Measurements from ENCODE around the gene HDAC3. TPM values are rescaled to one million over a fixed set of nuclear protein-coding genes. Genes with fewer than 3 reads are reported as not detected.

The HDAC3 gene
- 45.2 and 55.1 TPM in 2 replicates for total RNA-seq (2014; rRNA removed; shearing (Covaris generic))
- polyA plus RNA-seq (2015; cell fraction: cytosol; rRNA removed): 41.4 and 42.1 TPM in 2 replicates
- 204 and 205 TPM in 2 replicates for polyA plus RNA-seq (2015; cell fraction: nucleus; rRNA removed)

DNA sequence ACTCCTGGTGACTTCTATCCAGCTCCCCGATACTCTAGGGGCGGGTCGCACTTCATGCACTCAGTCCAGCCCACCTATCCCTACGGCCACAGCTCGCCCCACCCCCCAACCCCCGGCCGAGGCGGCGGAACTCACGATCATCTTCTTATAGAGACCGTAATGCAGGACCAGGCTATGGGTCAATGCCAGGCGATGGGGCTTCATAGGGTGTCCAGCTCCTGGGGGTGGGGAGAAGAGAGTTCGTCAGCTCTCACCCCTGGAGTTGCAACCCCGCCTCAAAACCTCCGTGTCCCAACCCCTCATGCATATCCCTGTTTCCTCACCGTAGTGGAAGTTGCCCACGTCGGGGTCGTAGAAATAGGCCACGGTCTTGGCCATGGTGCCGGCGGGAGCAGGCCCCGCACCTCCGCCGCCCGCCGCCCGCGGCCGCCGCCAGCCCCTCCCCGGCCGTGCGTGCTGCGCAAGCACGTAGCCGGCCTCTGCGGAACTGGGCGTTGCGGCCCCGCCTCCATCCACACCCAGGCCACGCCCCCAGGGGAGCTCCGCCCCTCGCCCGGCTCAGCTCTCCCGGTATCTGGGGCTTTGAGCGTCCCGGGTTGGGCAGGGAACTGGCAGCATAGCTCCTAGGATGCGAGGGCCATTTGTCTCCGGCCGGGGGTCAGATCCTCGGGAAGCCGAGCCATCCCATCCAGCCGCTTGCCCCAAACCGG, at the start of gene HDAC3, which contains the start of gene RELL2:
HDAC3 (minus strand) TSS at position 437 of the 710 bp plus-strand sequence; CDS start at position 378, 59 bp downstream.
RELL2 (plus strand) TSS at position 585 of the 710 bp plus-strand sequence. CDS start 1,229 bp downstream, outside the sequence.
- DNase-seq (ENCODE audit: low read depth, low spot score): peak; percentile 91
- in situ Hi-C loops (cut with HindIII; ENCODE audit: low pct_unique_long_range_greater_than_20kb, low sequenced_read_pairs): no loop called here

DNA sequence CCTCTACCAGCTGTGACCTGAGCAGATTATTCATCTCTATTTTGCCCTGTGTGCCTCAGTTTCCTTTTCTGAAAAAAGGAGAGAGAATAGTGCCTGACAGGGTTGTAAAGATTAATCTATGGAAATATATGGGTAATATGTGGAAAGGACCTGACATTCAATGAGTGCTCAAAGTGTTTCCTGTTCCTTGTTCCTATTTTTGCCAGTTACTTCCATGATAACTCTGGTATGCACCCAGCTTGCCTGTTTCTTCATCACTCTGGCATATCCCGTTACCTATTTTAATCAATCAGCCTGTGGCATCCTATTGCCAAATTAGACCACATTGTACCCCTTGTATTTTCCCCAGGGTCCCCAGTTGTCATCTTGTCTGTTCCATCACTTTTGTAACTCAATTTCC, 48.9 kb upstream of the HDAC3 start:
- in situ Hi-C loops (cut with HindIII; ENCODE audit: low pct_unique_long_range_greater_than_20kb, low sequenced_read_pairs): no loop called here
- no peak for DNase-seq (ENCODE audit: low read depth, low spot score)

DNA sequence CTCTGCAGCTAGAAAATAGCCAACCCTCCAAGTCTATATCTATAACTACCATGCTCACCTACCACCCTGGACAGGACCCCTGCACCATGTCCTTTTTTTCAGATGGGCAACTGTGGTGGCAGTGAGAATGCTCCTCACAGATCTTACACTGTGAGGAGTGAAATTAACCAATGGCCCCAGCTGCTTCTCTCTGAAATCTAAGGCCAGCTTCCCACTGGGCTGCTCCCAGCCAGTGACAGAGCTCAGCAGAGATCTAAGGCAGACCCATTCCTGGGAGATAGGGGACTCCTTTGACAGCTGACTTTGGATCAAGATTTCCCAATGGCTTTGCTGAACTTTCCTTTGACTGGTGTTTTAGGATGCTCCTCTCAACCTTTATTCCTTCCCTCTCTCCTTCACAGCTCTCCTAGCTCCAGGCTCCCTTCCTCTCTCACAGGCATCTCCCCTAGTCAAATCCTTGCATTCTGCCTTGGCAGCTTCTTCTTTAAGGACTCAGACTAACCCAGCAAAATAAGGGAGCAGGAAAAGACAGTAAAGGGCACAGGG, 47.0 kb upstream of the HDAC3 start:
- in situ Hi-C loops (cut with HindIII; ENCODE audit: low pct_unique_long_range_greater_than_20kb, low sequenced_read_pairs): no loop called here
- no peak for DNase-seq (ENCODE audit: low read depth, low spot score)

DNA sequence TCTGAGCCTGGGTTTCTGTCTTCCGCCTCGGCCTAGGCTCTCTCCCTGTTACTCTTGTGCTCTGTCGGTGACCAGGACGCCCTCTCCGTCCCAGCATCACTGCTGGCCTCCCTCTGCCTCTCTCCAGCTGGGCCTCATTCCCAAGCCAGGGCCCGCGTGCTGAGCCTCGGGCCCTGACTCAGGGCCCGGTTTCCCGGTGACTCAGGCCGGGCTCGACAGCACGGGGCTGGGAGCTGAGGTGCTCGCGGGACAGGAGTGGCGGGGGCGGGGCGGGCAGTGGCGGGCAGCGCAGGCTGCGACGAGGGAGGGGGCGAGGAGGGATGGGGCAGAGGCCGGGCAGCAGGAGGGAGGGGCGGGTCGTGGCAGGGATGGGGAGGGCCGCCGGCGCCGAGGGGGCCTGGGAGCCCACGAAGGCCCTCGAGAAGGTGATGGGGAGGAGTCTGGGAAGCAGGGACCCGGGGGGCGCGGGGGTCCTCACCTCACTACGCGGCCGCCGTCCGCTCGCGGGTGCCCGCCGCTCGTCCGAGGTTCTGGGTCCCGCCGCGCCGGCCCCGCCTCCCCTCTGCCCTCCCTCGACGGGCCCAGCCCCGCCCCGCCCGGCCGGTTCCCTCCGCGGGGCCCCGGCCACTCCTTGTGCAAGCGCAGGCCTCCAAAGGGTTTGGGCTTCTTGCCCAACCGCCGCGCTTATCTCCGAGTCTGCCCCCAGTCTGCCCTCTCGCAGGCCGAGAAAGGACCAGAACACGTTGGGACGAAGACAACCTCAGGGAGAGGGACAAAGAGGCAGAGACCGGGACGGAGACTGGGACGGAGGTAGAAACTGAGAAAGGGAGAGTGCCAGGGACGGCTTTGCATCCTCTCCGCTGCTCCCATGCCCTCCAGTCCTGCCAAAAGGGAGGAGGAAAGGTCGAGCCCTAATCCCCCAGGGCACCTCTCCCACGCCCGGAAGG, 45.3 kb upstream of the HDAC3 start, which contains the start of gene ARAP3:
ARAP3 (minus strand) TSS at position 536 of the 947 bp plus-strand sequence. CDS start 1,744 bp downstream, outside the sequence.
- in situ Hi-C loops (cut with HindIII; ENCODE audit: low pct_unique_long_range_greater_than_20kb, low sequenced_read_pairs): no loop called here
- peak; percentile 29 for DNase-seq (ENCODE audit: low read depth, low spot score)

DNA sequence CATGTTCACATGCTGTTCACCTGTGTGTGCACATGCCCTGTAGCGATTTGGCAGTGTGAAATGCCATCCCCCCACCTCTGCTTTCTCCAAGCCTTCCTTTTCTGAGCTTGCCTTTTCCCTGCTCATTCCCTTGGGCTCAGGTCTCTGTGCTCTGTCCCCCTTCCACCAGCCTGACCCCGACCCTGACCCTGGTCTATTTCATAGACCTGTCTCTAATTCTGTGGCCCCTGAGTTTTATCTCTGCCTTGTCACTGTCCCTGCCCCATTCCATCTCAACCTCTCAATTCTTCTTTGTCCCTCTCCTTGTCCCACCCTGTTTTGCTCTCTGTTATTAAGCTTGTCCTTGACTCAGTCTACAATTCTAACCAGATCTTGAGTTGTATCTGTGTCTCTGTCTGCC, 44.6 kb upstream of the HDAC3 start:
- in situ Hi-C loops (cut with HindIII; ENCODE audit: low pct_unique_long_range_greater_than_20kb, low sequenced_read_pairs): no loop called here
- no peak for DNase-seq (ENCODE audit: low read depth, low spot score)

DNA sequence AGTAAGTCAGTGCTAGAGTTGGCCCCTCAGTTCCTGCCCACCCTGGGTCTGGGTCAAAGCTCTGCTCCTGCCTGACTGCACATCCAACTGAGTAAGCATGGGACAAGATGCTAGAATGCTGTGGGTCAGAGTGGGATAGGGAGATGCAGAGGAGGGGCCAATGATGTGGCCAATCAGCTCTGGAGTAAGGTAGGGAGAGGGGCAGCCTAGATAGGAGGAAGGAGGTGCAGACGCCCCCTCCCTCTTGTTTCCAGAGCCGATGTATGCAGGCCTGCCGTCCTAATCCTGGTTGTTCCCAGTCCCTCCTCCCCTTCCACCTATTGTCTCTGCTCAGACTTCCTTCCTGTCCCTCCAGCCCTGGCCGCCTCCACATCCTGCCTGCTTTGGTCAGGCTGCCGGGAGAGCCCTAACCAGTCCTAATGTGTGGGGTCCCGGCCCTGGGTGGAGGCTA, 44.1 kb upstream of the HDAC3 start:
- DNase-seq (ENCODE audit: low read depth, low spot score): no peak
- in situ Hi-C loops (cut with HindIII; ENCODE audit: low pct_unique_long_range_greater_than_20kb, low sequenced_read_pairs): no loop called here

DNA sequence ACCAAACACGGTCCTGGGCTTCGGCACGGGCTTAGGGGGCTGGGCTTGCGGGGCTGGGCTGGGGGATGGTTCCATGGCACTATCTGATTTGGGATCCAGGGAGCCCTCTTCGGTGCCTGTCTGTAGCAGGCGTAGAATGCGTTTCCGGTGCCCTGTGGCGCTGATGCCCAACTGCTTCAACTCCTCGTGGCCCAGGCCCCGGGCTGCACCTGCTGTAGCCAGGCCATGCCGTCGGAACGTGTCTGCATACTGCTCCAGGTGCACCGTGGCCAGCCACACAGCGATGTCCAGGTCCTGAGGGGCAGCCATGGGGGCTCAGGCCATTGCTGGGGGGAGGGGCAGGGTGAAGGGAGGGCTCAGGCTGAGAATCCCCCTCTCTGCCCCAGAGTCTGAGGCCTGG, 43.5 kb upstream of the HDAC3 start:
- in situ Hi-C loops (cut with HindIII; ENCODE audit: low pct_unique_long_range_greater_than_20kb, low sequenced_read_pairs): no loop called here
- DNase-seq (ENCODE audit: low read depth, low spot score): no peak

DNA sequence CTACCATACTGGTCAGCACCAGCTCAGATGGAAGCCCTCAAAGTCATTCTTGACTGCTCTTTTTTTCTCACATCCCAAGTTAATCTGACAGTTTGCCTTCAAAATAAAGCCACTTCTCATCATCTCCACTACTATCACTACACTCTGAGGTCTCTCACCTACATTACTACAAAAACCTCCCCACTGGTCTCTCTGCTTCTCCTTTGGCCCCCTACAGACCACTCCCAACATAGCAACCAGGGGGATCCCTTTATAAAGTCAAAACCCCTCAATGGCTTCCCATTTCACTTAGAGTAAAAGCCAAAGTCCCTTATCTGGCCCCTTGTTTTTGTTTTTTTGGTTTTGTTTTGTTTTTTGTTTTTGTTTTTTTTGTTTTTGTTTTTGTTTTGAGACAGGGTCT, 40.8 kb upstream of the HDAC3 start:
- DNase-seq (ENCODE audit: low read depth, low spot score): peak; percentile 47
- in situ Hi-C loops (cut with HindIII; ENCODE audit: low pct_unique_long_range_greater_than_20kb, low sequenced_read_pairs): no loop called here

DNA sequence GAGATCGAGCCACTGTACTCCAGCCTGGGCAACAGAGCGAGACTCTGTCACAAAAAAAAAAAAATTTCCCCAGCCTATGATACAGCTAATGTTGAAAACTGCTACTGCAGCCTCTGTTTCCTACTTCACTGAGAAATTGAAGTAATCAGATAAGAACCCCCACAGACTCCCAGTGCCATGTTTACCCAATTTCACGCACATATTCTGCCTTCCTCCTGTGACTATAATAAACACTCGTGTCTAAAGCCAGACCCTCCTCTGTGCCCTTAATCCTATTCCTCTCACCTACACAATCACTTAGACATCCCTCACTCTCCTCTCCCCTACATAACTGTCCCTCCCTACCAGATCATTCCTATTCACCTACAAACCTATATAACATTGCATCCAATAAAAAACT, 39.0 kb upstream of the HDAC3 start:
- in situ Hi-C loops (cut with HindIII; ENCODE audit: low pct_unique_long_range_greater_than_20kb, low sequenced_read_pairs): no loop called here
- no peak for DNase-seq (ENCODE audit: low read depth, low spot score)

DNA sequence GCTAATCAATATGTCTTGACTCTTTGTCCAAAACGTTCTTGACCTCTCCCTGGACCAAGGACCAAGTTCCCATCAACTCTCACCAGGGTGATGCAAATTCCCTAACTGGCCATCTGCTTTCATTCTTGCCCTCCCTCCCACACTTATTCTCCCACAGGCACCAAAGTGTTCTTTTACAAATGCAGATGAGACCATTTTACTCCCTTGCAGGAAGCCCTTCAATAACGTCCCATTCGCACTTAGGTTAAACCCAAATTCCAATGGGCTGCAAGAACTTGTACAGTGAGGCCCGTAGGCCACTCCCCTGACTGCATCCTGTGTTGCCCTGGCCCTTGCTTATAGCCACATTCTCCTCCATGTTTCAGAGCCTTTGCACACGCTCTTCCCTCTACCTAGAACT, 38.1 kb upstream of the HDAC3 start:
- no peak for DNase-seq (ENCODE audit: low read depth, low spot score)
- in situ Hi-C loops (cut with HindIII; ENCODE audit: low pct_unique_long_range_greater_than_20kb, low sequenced_read_pairs): no loop called here

DNA sequence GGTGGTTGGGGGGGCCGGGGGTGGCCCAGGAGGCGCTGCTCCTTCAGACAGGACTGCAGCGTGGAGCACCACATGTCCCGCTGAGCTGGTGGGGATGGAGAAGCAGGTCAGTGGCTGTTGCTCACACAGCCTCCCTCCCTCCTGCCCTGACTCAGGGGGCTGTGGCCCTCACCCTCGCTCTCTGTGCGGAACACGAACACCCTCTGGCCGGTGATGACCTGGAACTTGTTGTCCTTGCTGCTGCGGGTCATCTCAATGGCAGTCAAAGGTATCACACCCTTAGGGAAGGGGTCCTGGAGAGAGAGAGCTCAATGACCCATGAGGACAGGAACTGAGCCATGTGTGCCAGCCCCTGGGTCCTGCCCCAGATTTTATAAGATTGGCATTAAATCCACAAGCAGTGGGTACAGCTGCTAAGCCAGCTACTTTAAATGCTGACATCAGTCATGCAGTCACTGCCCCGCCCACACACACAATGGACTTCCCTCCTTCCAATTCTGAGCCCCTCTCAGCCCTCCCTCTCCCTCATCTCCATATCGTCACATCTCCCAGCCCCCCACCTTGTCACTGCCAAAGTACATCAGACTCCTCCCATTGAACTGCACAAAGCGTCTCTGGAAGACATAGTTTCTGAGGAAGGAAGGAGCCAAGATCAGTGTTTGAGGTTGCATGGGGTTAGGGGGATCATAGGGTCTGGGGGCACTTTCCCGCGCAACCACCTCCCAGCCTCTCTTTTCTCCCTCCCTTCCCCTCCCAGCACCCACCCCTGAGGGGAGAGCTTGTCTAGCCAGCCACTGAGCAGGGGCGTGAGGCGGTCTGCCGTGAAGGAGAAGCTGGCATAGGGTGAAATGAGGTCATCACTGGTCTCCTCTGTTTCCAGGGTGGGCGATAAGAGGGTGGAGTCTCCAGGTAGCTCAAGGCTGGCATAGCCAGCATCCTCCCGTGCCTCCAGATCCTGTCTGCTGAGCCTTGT, 36.5 kb upstream of the HDAC3 start:
- no peak for DNase-seq (ENCODE audit: low read depth, low spot score)
- in situ Hi-C loops (cut with HindIII; ENCODE audit: low pct_unique_long_range_greater_than_20kb, low sequenced_read_pairs): no loop called here

DNA sequence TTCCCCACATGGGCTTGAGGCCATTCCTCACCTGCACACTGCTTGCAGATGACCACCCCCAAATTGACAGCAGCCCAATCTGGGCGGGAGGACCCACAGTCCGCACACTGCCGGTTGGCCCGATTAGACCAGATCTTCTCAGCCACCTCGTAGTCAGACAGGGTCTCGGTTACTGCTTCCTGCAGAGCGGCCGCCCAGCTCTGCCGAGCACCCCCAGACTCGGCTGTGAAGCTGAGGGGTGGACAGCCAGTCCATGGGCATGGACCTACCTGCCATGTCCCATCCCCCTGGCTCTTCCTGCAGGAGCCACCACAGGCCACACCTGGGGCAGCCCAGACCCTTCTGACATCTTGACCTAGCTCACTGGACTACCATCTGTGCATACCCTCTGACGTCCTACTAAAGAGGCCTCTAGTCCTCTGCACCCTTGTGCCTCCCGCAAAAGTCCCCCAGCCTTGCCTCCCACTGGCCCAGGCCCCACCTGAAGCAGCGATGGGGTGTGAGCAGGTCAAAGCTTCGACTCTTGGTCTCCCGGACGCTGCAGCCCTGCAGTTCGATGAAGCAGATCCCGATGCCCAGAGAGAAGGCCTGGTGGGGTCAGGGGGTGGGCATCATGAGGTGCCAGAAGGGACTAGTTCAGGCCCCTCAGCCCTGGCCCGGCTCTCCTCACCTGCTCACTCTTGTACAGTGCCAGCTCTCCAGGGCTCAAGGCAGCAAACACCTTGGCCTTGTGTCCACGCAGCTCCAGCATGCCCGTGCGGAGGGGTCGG, 35.6 kb upstream of the HDAC3 start:
- in situ Hi-C loops (cut with HindIII; ENCODE audit: low pct_unique_long_range_greater_than_20kb, low sequenced_read_pairs): no loop called here

DNA sequence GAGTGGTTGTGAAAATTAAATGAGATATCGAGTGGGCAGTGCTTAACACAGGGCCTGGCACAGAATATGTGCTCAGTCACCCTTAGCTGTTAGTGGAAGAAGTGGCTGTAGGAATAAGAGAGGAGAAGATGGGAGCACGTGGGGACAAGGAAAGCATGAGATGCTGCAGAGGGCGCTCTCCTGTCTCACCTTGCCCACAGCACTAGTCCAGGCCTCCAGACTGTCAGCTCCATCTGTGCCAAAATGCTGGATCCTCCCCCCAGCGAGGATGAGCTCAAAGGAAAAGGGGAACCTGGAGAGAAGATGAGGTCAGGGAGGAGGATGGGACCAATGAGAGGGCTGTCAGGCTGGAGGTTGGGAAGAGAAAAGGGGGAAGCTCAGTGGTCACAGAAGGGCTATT, 32.9 kb upstream of the HDAC3 start:
- DNase-seq (ENCODE audit: low read depth, low spot score): peak; percentile 35
- in situ Hi-C loops (cut with HindIII; ENCODE audit: low pct_unique_long_range_greater_than_20kb, low sequenced_read_pairs): no loop called here

More for the DNA sequence above, 35.6 kb upstream of the HDAC3 start:
- no peak for DNase-seq (ENCODE audit: low read depth, low spot score)

DNA sequence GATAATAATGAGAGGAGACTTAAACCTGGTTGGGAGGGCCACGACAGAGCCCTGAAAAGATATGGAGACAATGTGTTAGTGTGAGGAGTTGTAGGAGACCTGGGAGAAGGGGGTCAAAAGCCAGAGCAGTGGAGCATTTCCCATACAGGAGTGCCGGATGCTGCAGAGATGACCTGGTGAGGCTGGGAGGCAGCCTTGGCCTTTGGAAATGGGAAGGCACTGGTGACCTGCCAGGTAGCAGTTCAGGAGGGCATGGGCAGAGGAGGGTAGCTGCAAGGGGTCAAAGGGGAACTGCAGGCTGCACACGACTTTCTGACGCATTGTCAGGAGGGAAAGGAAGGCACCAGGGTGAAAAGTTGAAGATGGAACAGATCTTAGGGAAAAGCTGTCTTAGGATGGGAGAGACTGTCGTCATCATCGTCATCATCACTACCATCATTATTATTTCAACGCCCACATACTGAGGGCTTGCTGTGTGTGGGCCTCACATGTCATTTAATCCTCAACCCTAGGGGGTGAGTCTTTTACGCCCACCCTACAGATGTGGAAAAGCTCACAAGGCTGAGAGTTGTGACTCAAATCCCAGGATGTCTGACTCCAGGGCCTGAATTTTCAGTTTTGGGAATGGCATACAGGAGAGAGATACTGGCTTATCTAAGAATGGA, 32.1 kb upstream of the HDAC3 start:
- in situ Hi-C loops (cut with HindIII; ENCODE audit: low pct_unique_long_range_greater_than_20kb, low sequenced_read_pairs): no loop called here
- DNase-seq (ENCODE audit: low read depth, low spot score): no peak

DNA sequence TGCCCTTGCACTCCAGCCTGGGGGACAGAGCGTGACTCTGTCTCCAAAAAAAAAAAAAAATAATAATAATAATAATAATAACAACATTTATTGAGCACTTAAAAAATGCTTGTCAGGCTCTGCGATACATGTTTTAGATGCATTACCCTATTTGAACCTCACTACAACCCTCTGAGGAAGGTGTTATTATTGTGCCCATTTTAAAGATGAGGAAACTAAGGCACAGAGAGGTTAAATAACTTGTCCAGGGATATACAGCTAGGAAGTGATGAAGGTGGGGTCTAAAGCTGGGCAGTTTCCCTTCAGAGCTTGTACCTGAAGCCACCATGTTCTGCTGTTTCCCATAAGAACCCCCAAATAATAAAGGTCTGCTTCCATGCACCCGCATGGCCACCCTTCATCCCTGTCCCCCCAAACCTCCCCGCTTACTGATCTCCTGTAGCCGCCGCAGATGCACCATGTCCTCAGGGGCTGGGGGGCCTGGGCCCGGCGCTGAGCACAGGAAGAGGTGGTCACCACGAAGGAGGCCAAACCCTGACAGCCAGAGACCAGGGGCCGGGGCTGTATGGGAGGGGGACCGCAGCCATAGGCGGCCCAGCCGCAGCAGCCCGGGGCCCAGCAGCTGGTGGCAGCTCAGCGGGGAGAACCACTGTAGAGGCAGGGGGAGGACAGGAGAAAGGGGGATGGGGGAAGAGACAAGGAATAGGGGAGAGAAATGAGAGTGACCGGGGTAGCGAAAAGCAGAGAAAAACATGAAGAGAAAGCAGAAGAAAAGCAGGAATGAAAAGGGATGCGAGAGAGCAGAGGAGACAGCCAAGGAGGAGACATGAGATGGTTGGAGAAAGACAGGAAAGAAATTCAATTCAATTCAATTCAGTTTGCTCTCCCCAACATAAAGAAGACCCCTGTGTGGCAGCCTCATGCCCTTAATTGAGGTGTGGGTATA, 29.6 kb upstream of the HDAC3 start:
- in situ Hi-C loops (cut with HindIII; ENCODE audit: low pct_unique_long_range_greater_than_20kb, low sequenced_read_pairs): no loop called here

More for the DNA sequence above, 29.6 kb upstream of the HDAC3 start:
- DNase-seq (ENCODE audit: low read depth, low spot score): no peak

Data from SK-MEL-5 (cell line).